HG02884 (cell line): Measurements from ENCODE around the gene ATOH7.
"Not testable (repeated sequence)": the region's sequence is repeated elsewhere in the genome, so short reads cannot be mapped to it uniquely, and the experiment has no call there.

Experiments used
- ATAC-seq: cut with Tn5 transposase; IDR thresholded peaks from one replicate; pipeline ENCODE4 v1.9.1; 2021; ENCODE audit warnings: mild to moderate bottlenecking, moderate library complexity; ENCODE audit not compliant: unreplicated experiment

Gene ATOH7

GRCh38 chr10:68238371-68238770, 6.5 kb upstream of the ATOH7 start:
- no peak for ATAC-seq

GRCh38 chr10:68237173-68237572, 5.3 kb upstream of the ATOH7 start:
- no peak for ATAC-seq

GRCh38 chr10:68235581-68235980, 3.7 kb upstream of the ATOH7 start:
- no peak for ATAC-seq

GRCh38 chr10:68235111-68235510, 3.2 kb upstream of the ATOH7 start:
- ATAC-seq = no peak

GRCh38 chr10:68233046-68233445, 1.1 kb upstream of the ATOH7 start:
- no peak for ATAC-seq

GRCh38 chr10:68231106-68231816, 652 bp downstream of the ATOH7 start:
- peak; percentile 95 for ATAC-seq

- ATAC-seq = no peak
Measured at GRCh38 chr10:68230268-68230667, 1.6 kb downstream of the ATOH7 start.

GRCh38 chr10:68224810-68225209, 7.1 kb downstream of the ATOH7 start:
- ATAC-seq = no peak

- no peak for ATAC-seq
Measured at GRCh38 chr10:68223535-68224165, 8.3 kb downstream of the ATOH7 start.

GRCh38 chr10:68222391-68222790, 9.5 kb downstream of the ATOH7 start:
- no peak for ATAC-seq

- ATAC-seq = no peak
Measured at GRCh38 chr10:68221196-68221595, 10.7 kb downstream of the ATOH7 start.

- no peak for ATAC-seq
Measured at GRCh38 chr10:68218786-68219185, 13.1 kb downstream of the ATOH7 start.

- no peak for ATAC-seq
Measured at GRCh38 chr10:68212721-68213352, 19.1 kb downstream of the ATOH7 start.

- no peak for ATAC-seq
Measured at GRCh38 chr10:68211669-68212068, 20.2 kb downstream of the ATOH7 start.

GRCh38 chr10:68208424-68209042, 23.4 kb downstream of the ATOH7 start:
- ATAC-seq = no peak

GRCh38 chr10:68202960-68203353, 29.0 kb downstream of the ATOH7 start:
- ATAC-seq = no peak

GRCh38 chr10:68196701-68197100, 35.2 kb downstream of the ATOH7 start:
- no peak for ATAC-seq

- ATAC-seq = not testable (repeated sequence)
Measured at GRCh38 chr10:68195776-68196175, 36.1 kb downstream of the ATOH7 start.

- no peak for ATAC-seq
Measured at GRCh38 chr10:68194290-68194689, 37.6 kb downstream of the ATOH7 start.

GRCh38 chr10:68192113-68192512, 39.8 kb downstream of the ATOH7 start:
- ATAC-seq = no peak

GRCh38 chr10:68188835-68189234, 43.1 kb downstream of the ATOH7 start:
- ATAC-seq = no peak

GRCh38 chr10:68185085-68185484, 46.8 kb downstream of the ATOH7 start:
- no peak for ATAC-seq
